IMR-90 (cell line): ENCODE results near the gene TMEM14C. TPM values are rescaled to one million over a fixed set of nuclear protein-coding genes. Genes with fewer than 3 reads are reported as not detected.

Source experiments
- ATAC-seq: fragments of 200-7000 bp; cut with Tn5 transposase; 2 replicates; pipeline ENCODE4 v1.9.1; 2020; ENCODE audit warnings: low read depth, mild to moderate bottlenecking, moderate library complexity
- BruUV-seq: library from RNA; stranded (reverse); fragments of 400-500 nt; replicated peaks from 2 replicates; lab custom pipeline; 2021; lab: Mats Ljungman, UMichigan
- CTCF ChIA-PET: fragments of 300-600 bp; formaldehyde crosslinking; extraction: SDS; loops from one replicate; lab custom pipeline; 2021; ENCODE audit warnings: antibody characterized with exemption; lab: Yijun Ruan, JAX
- POLR2A ChIA-PET: fragments of 300-600 bp; sonication (Branson Sonifier 250); formaldehyde crosslinking; loops from one replicate; lab custom pipeline; 2022; ENCODE audit warnings: antibody characterized with exemption; ENCODE audit not compliant: unreplicated experiment; lab: Charles Lee
- DNase-seq: peaks from one replicate; pipeline ENCODE4 v3.0.0; 2013
- H2AFZ ChIP-seq: replicated peaks from 2 replicates; pipeline ENCODE3; 2013; ENCODE audit warnings: low read length, mild to moderate bottlenecking; ENCODE audit not compliant: poor library complexity
- H2AK5ac ChIP-seq: 2 replicates; pipeline ENCODE4 v1.6.1; 2013; ENCODE audit warnings: low read depth, low read length, inconsistent platforms
- H2AK9ac ChIP-seq: replicated peaks from 2 replicates; pipeline ENCODE3; 2013; ENCODE audit warnings: mild to moderate bottlenecking, low read depth, low read length, moderate library complexity; ENCODE audit not compliant: poor library complexity
- H2BK120ac ChIP-seq: 2 replicates; pipeline ENCODE4 v1.6.1; 2013; ENCODE audit warnings: low read depth, low read length, inconsistent platforms
- H2BK15ac ChIP-seq: 3 replicates; pipeline ENCODE4 v1.6.1; 2013; ENCODE audit warnings: low read depth, low read length, inconsistent platforms
- H2BK20ac ChIP-seq: 2 replicates; pipeline ENCODE4 v1.6.1; 2013; ENCODE audit warnings: low read depth, mild to moderate bottlenecking, inconsistent platforms, low read length, moderate library complexity
- H2BK5ac ChIP-seq: 2 replicates; pipeline ENCODE4 v1.6.1; 2013; ENCODE audit warnings: mild to moderate bottlenecking, low read depth, low read length, inconsistent platforms; ENCODE audit not compliant: poor library complexity, severe bottlenecking
- H3K14ac ChIP-seq: replicated peaks from 2 replicates; pipeline ENCODE4 v1.6.1; 2013; ENCODE audit warnings: low read depth, low read length, inconsistent platforms
- H3K18ac ChIP-seq: 2 replicates; pipeline ENCODE4 v1.6.1; 2013; ENCODE audit warnings: low read depth, low read length, control low read depth
- H3K23ac ChIP-seq: 2 replicates; pipeline ENCODE4 v1.6.1; 2013; ENCODE audit warnings: low read depth, low read length, inconsistent platforms
- H3K27ac ChIP-seq: 2 replicates; pipeline ENCODE4 v1.5.1; 2013; ENCODE audit warnings: mild to moderate bottlenecking, control low read depth, low read length; ENCODE audit not compliant: insufficient read depth
- H3K27me3 ChIP-seq: 2 replicates; pipeline ENCODE4 v1.6.1; 2013; ENCODE audit warnings: low read length; ENCODE audit not compliant: control insufficient read depth, insufficient read depth
- H3K36me3 ChIP-seq: 2 replicates; pipeline ENCODE4 v1.6.1; 2013; ENCODE audit warnings: low read length, mixed read lengths; ENCODE audit not compliant: control insufficient read depth, insufficient read depth
- H3K4ac ChIP-seq: 2 replicates; pipeline ENCODE4 v1.6.1; 2013; ENCODE audit warnings: low read depth, low read length, inconsistent platforms
- H3K4me1 ChIP-seq: 2 replicates; pipeline ENCODE4 v1.6.1; 2013; ENCODE audit warnings: low read length, mixed read lengths; ENCODE audit not compliant: control insufficient read depth, insufficient read depth
- H3K4me2 ChIP-seq: 2 replicates; pipeline ENCODE4 v1.6.1; 2013; ENCODE audit warnings: low read depth, mild to moderate bottlenecking, control low read depth, low read length, moderate library complexity
- H3K4me3 ChIP-seq: 2 replicates; pipeline ENCODE4 v1.5.1; 2013; ENCODE audit warnings: low read depth, mild to moderate bottlenecking, control low read depth, low read length, moderate library complexity; ENCODE audit not compliant: insufficient read depth
- H3K56ac ChIP-seq: 2 replicates; pipeline ENCODE4 v1.6.1; 2013; ENCODE audit warnings: low read length, inconsistent platforms; ENCODE audit not compliant: insufficient read depth; ENCODE audit errors: extremely low read depth
- H3K79me1 ChIP-seq, 2 experiments: 2 replicates each; pipeline ENCODE4 v1.6.1; 2013; ENCODE audit warnings: low read length in 2 of 2, inconsistent platforms in 1 of 2, low read depth in 1 of 2
- H3K9ac ChIP-seq: 2 replicates; pipeline ENCODE4 v1.6.1; 2013; ENCODE audit warnings: low read depth, low read length, control low read depth
- H3K9me1 ChIP-seq: 2 replicates; pipeline ENCODE4 v1.6.1; 2013; ENCODE audit warnings: low read length, inconsistent platforms; ENCODE audit not compliant: insufficient read depth
- H3K9me3 ChIP-seq: 2 replicates; pipeline ENCODE4 v1.6.1; 2013; ENCODE audit warnings: low read length; ENCODE audit not compliant: control insufficient read depth, insufficient read depth
- H4K20me1 ChIP-seq: 2 replicates; pipeline ENCODE4 v1.6.1; 2013; ENCODE audit warnings: low read length, inconsistent platforms; ENCODE audit not compliant: insufficient read depth
- H4K5ac ChIP-seq: 2 replicates; pipeline ENCODE4 v1.6.1; 2013; ENCODE audit warnings: mild to moderate bottlenecking, low read depth, low read length, control low read depth
- H4K8ac ChIP-seq, 2 experiments: 2 replicates each; pipeline ENCODE4 v1.6.1; 2013; ENCODE audit warnings: low read depth in 2 of 2, low read length in 2 of 2, control low read depth in 1 of 2, inconsistent platforms in 1 of 2
- H4K91ac ChIP-seq: 2 replicates; pipeline ENCODE4 v1.6.1; 2013; ENCODE audit warnings: low read depth, low read length, inconsistent platforms; ENCODE audit not compliant: insufficient read depth
- BHLHE40 ChIP-seq: fragments of 150-350 bp; IDR thresholded peaks from 2 replicates; pipeline ENCODE4 v1.6.1; 2016; ENCODE audit warnings: mild to moderate bottlenecking, low read depth, low read length
- FOS ChIP-seq: fragments of 150-350 bp; IDR thresholded peaks from 2 replicates; pipeline ENCODE4 v1.6.1; 2016; ENCODE audit warnings: low read depth, low read length
- MXI1 ChIP-seq: IDR thresholded peaks from 2 replicates; pipeline ENCODE4 v1.6.1; 2012; ENCODE audit warnings: low read depth, mild to moderate bottlenecking, low read length, moderate library complexity, borderline replicate concordance
- POLR2A ChIP-seq: IDR thresholded peaks from 2 replicates; pipeline ENCODE4 v1.6.1; 2012; ENCODE audit warnings: mild to moderate bottlenecking, low read depth, low read length
- RAD21 ChIP-seq: IDR thresholded peaks from 2 replicates; pipeline ENCODE4 v1.6.1; 2012; ENCODE audit warnings: low read length, improper control_type of control experiment
- SMC3 ChIP-seq: fragments of 150-350 bp; IDR thresholded peaks from 2 replicates; pipeline ENCODE4 v1.6.1; 2016; ENCODE audit warnings: low read depth, mild to moderate bottlenecking, antibody characterized with exemption, low read length, moderate library complexity
- WGBS, 2 experiments: methylation state at CpG; one replicate each; pipeline versions ENCODE4 v1.1.5 to v1.1.7; 2013; ENCODE audit warnings: missing lambda C conversion rate in 2 of 2; ENCODE audit not compliant: insufficient read length in 1 of 2; ENCODE audit errors: extremely low coverage in 2 of 2; 5-methylcytosine and 5-hydroxymethylcytosine counted together
- dilution Hi-C: fragments of 300-500 bp; cut with HindIII; formaldehyde crosslinking; loops from one replicate; pipeline ENCODE4 v1.14.3; 2018; ENCODE audit warnings: low sequenced_read_pairs; ENCODE audit not compliant: unreplicated experiment
- in situ Hi-C: fragments of 300-500 bp; cut with MboI; formaldehyde crosslinking; loops from 3 replicates; pipeline ENCODE4 v1.14.3; 2019; ENCODE audit warnings: low sequenced_read_pairs, inconsistent platforms, mixed read lengths
- intact Hi-C: fragments of 100-400 bp; cut with micrococcal nuclease; formaldehyde crosslinking; loops from 2 replicates; pipeline ENCODE4 v1.10.0; 2022
- polyA plus RNA-seq, 3 experiments: library from polyadenylated mRNA; depleted of rRNA; stranded (reverse); fragments of >200 nt; gene quantifications; 2 replicates each; pipeline ENCODE4 v1.2.3, GENCODE V29; 2012; ENCODE audit warnings: low replicate concordance in 1 of 3
- total RNA-seq: library from RNA; depleted of rRNA; stranded (reverse); fragments of >200 nt; gene quantifications from 2 replicates; pipeline ENCODE4 v1.2.3, GENCODE V29; 2012

TMEM14C gene
- total and polyA plus RNA-seq, 2 of the 4 experiments (the other 2 are of a cell fraction) = 129 to 175 TPM

GRCh38 chr6:10736731-10737130, 13.9 kb downstream of the TMEM14C start:
- Histone ChIP-seq H3K79me1 (peaks cover 11 to 25% of the 10 kb centered on the region in 2 experiments), H3K18ac (no peak overlapping the region; the same call in 1 of the 2 replicates), H2BK20ac (no peak overlapping the region), H3K56ac (no peak overlapping the region), H3K23ac (no peak overlapping the region), H2AK9ac (no peak overlapping the region), H2BK5ac (peak overlapping the region; percentile 72), H3K9me3 (no peaks in the 10 kb centered on the region), H3K4me3 (no peak overlapping the region), H4K8ac (no peak overlapping the region), H3K36me3 (peaks cover 16% of the 10 kb centered on the region), H3K27me3 (no peaks in the 10 kb centered on the region), H2BK15ac (no peak overlapping the region), H3K14ac (no peak overlapping the region), H2AFZ (no peak overlapping the region), H3K4ac (no peak overlapping the region), H2BK120ac (no peak overlapping the region), H3K4me2 (no peak overlapping the region), H3K9me1 (no peaks in the 10 kb centered on the region; the same call in 1 of the 2 replicates), H4K5ac (no peak overlapping the region), H2AK5ac (no peak overlapping the region), H3K9ac (no peak overlapping the region), H4K20me1 (no peaks in the 10 kb centered on the region), H3K27ac (no peak overlapping the region), H3K4me1 (peaks cover 3% of the 10 kb centered on the region; the same call in 1 of the 2 replicates), H4K91ac (no peak overlapping the region)
- no CpG with 5 or more reads among the region's 2 CpGs for WGBS, 2 experiments
- ChIA-PET POLR2A (no interaction called here), CTCF (interaction anchor here (1.0 kb wide), 1 partner anchor 9 kb away, joined by 4 read pairs; no protein-coding TSS in a partner anchor)
- no peak for TF ChIP-seq RAD21
- TF ChIP-seq SMC3 = no peak
- no peak for TF ChIP-seq BHLHE40
- TF ChIP-seq MXI1 = no peak
- no peak for TF ChIP-seq FOS
- TF ChIP-seq POLR2A = no peak
- dilution Hi-C loops = no loop called here
- no TSS peak for BruUV-seq
- in situ Hi-C loops = loop anchor here (25.0 kb wide), 1 partner anchor 1249 kb away; no protein-coding TSS in a partner anchor
- ATAC-seq = no peak
- intact Hi-C loops = loop anchor here (5.0 kb wide), 1 partner anchor 1609 kb away; no protein-coding TSS in a partner anchor
- DNase-seq = no peak
